Fibroblast of skin of right biceps (primary cell): Measurements from ENCODE around the gene BCL7A.
A peak's percentile ranks its signal among the peaks of the same experiment; 100 is the strongest.
"Not testable (repeated sequence)": the region's sequence is repeated elsewhere in the genome, so short reads cannot be mapped to it uniquely, and the experiment has no call there.

Experiments used
- DNase-seq: peaks from one replicate; pipeline ENCODE4 v3.0.0-alpha.2; 2013

BCL7A gene

DNA sequence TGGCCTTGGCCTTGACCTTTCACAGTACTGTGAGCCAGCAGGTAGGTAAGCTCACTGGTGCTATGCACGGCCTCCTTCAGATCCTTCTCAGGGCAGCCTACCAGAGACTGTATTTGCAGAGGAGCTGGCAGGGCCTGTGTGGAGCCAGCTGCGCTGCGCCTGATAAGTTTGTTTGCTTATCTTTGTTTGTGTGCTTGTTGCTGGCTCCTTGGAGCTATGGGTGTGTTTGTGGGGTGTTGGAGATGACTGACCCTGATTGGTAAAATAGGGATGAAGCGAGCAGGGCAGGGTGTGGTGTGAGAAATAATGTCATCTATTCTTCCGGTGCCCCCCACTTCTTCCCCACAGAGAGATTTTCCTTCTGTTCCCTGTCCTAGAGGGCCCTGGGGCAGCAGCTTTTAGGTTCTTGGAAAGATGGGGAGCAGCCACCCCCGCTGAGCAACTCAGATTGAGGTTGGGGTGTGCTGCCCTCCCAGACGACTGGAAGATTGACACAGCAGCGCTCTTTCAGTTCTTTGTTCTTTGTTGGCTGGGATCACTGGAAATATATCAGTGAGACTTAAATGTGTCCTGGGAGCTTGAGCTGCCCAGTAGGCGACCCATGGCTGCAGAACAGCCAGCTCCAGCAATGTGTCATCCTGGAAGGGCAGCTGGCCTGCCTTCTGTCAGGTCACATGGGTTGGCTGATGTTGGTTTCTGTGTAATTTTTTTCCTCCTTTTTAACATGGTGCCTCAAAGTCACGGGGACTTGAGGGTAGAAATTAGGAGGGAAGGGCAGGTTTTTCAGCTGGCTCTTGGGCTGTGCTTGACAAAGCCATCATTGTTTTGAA lies 76.5 kb downstream of the BCL7A start:
- no peak for DNase-seq

DNA sequence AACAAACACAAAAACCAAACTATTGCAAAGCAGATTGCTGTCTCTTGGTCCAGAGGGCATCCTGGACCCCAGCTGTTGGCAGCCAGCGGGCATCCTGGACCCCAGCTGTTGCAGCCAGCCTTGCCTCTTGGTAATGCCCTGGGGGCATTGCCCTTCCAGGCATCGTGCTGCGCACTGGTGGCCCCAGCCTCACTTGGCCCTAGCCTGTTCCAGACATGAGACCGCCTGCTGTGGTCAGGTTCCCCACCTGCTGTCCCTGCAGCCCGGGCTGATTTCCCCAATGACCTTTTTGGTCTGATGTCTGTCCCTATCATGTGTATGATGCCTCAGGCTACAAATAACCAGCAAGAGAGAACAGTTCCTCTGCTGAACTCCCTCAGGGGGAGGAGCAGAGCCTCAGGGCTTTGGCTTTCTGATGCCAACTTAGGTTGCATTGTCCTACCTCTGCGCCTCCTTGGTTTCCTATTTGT lies 77.6 kb downstream of the BCL7A start:
- no peak for DNase-seq

DNA sequence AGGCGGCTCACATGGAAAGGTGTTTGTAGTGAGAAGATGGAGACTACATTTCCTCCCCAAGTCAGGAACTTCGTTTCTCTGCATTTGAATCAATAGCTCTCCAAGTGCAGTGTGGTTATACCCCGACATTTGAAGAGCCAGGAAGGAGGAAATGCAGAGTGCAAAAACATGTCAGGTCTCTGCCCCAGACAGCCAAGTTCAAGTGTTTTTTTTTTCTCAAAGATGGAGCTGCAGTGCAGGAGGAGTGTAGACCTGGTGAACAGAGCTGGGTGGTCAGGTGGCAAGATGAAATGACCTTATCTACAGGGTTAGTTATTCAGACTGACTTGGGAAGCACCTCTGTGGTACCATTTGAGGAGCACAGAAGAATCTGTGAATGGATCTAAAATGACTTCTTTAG lies 78.2 kb downstream of the BCL7A start:
- no peak for DNase-seq

DNA sequence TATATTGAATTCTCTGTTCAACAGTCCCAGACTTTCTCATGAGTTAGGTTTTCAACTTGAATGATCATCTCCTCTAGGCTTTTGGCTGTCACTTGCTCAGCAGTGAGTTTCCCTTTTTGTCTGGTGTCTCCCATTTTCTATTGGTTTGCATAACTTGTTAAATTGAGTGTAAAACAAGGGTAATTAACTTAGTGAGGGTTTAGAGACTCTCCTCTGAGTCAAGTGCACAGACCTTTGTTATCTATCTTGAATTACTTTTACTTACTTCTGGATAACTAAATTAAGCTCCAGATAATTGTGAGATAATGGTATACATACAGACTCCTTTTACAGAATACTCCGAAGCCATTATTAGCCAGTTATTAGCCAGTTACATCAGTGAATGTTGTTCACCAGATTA lies 78.9 kb downstream of the BCL7A start:
- no peak for DNase-seq

DNA sequence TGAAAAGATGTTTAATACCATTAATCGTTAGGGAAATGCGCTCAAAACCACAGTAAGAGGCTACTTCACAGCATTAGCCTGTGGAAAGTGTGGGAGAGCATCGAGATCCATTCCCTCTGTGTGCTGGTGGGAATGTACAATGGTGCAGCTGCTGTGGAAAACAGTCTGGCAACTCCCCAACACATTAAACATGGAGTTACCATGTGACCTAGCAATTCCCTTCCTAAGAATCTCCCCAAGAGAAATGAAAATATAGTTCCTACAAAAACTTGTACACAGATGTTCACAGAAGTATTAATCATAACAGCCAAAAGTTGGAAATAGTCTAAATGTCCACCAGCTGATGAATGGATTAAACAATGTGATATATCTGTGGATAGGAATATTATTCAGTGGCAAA lies 80.6 kb downstream of the BCL7A start:
- DNase-seq = no peak

DNA sequence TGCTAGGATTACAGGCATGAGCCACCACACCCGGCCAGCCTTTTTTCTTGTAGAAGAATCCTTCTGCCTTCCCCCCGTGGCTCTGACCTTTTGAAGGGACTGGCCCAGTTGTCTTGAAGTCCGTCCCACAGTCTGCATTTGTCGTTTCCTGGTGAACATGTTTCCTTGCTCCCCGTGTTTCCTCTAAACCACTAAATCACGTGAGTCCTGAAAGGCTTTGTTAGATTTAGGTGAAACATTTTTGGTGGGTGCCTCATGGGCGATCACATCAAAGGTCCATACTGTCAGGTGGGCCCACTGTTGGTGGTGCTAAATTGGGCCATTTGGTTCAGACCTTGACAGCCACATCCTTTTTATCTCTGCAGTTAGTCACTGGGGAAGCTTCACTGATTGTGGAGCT lies 83.2 kb downstream of the BCL7A start:
- DNase-seq = no peak

DNA sequence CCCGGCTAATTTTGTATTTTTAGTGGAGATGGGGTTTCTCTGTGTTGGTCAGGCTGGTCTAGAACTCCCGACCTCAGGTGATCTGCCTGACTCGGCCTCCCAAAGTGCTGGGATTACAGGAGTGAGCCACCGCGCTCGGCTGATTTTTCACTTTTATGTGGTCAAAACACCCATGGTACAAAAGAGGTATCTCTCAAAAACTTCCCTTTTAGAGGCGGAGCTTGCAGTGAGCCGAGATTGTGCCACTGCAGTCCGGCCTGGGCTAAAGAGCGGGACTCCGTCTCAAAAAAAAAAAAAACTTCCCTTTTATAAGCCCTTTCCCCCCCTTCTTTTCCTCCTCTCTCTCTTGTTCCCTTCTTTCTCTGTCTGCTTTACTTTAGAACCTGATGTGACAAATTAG lies 83.8 kb downstream of the BCL7A start:
- not testable (repeated sequence) for DNase-seq

DNA sequence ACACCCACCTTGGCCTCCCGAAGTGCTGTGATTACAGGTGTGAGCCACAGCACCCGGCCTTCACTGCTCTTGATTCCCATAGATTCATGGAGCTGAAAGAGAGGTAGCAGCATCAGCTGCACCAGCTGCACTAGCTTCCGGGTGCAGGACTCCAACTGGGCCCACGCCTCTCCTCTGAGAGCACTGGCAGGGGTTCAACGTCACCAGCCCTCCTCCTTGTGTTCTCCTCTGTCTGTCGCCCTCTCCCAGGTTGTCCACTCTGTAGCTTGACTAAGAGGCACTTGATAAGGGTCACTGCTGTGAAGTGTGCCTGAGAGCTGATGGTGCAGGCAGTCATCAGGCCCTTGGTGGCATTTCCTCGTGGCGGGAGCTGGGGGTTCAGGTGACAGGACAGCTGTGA lies 85.2 kb downstream of the BCL7A start:
- no peak for DNase-seq

DNA sequence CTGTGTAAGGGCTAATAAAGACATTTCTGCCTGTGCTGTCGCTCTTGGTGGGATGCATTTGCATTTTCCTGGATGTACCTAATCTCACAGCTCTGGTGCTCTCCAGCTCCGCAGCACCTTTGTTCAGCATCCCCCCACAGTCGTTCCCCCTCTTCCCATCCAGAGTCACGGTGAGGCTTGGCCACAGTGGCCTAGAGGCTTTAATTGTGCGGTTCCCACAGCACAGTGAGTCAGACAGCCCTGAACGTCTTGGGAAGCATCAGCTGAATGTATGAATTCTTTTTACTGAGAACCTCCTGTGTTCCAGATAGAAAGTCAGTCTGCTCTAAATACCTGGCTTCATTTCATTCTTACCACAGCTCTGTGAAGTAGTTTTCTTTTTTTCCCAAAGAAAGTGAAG lies 85.6 kb downstream of the BCL7A start:
- DNase-seq = peak; percentile 76

DNA sequence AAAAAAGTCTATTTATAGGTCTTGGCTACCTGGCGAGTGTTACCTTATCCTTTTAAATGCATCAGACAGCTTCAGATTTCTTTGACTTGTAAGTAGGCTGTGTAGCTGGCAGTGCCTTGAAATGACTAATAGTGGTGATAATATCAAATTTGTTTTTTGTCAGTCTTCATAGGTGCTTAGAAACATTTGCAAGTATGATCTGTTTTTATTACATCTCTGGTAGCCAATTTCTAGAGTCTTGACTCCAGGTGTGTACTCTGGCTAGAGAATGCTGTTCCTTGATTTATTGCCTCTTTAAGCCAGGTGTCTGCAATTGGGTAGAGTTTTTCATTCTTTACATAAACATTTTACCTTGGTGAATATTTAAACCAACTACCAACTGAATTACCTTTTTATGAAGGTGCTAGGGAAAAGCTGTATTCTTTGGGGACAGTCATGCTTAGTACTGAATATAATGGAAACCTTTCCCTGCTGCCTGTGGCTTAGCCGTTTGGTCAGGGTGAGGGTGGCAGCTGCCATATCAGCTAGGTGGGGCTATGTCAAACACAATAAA lies 89.5 kb downstream of the BCL7A start:
- no peak for DNase-seq
